Right kidney (tissue), 1 donor: ENCODE measurements around the gene PRKG1.
"Not testable (repeated sequence)": the region's sequence is repeated elsewhere in the genome, so short reads cannot be mapped to it uniquely, and the experiment has no call there.

Experiments used
- DNase-seq: peaks from one replicate; pipeline ENCODE4 v3.0.0-alpha.2; 2016

PRKG1 gene

DNA sequence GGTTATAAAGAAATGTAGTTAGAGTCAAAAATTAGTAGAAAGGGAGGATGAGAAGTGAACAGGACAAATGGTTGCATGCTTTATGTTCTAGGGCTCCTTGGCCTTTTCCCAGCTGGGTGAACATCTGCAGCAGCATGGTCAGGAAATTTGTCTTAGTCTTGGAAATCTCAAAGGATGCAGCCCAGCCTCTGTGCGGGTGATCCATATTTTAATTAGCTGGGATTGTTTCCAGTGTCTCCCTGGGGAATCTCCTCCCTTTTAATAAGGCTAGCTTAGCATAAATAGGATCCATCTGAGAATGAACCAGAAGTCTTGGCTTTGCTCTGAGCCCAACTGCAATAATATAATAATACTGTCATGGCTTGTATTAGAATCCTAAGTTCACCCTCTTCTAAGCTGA lies 198.3 kb downstream of the PRKG1 start:
- no peak for DNase-seq

DNA sequence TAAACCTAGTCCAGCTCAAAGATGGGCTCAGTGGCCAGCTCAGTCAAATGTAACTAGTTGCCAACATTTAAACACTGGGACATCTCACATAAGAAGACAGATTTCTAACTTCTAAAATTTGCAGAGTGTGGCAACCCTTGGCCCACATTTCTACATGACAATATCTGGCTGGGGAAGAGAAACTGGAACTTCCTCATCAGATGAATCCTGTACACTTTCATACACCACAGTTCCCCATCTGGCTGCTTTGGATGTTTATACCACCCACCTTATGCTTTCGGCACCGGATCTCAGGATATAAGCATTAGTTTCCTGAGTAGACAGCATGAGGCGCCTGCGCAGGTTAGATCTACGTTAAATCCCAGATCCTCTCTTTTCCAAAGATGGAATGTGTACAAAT lies 199.3 kb downstream of the PRKG1 start:
- DNase-seq, result no peak

- DNase-seq, result not testable (repeated sequence)
Measured at GRCh38 chr10:51276097-51276496, 201.8 kb downstream of the PRKG1 start.

DNA sequence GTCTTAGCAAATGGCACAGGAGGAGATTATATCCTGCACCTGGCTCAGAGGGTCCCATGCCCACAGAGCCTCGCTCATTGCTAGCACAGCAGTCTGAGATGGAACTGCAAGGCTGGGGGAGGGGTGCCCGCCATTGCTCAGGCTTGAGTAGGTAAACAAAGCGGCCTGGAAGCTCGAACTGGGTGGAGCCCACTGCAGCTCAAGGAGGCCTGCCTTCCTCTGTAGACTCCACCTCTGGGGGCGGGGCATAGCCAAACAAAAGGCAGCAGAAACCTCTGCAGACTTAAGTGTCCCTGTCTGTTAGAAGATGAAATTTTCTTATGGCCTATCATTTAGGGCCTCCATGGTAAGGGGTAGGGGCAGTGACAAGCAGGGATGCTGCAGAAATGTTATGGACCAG lies 207.1 kb downstream of the PRKG1 start:
- not testable (repeated sequence) for DNase-seq

DNA sequence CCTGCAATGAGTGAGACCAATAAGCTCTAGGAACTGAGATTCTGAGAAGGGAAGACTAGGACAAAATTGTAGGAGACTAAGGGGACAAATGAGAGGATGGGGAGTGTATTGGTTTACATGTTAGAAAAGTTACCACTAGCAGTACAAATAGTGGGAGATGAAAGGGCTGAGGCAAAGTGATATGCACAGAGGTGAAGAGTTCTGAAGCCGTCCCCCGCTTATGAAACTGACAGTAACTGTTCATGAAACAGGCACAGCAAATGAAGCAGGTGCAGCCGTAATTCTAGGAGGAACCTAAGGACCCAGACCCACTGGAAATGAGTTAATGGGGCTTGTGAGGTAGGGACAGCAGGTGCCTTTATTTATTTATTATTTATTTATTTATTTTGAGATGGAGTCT lies 211.3 kb downstream of the PRKG1 start:
- no peak for DNase-seq

DNA sequence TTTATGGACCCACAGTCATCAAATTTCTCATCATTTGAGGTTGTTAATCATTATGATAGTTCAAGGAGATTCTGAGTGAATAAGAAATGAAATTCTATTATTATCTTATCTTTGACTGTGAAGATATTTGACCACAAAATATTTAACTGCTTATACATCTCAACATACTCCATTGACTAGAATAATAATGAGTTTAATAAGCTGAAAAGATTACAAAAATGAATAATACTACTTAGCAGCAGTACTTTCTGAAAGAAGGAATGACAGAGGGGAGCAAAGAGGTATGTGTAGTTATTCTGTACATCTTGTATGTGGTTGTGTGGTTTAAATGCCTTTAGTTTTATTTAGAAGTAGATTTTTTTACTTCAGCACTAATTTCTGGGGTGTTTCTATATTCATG lies 214.2 kb downstream of the PRKG1 start:
- DNase-seq, result no peak

GRCh38 chr10:51289519-51289918 lies 215.2 kb downstream of the PRKG1 start:
- DNase-seq, result no peak

DNA sequence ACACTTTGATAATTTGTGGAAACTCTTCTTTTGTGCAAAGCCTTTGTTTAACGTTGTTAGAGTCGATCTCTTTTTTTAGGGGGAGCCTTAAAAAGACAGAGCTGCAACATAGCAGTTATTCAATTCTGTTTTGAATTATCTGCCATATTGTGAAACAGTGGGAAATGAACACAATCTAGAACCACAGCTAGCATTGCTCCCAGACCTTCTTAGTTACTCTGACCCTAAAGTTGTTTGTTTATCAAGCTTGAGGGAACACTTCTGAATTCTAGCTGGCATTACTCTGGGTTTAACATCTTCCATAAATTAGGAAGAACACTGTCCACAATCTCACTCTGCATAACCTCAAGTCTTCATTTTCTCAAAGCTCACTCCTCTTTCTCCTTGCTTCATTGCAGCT lies 217.7 kb downstream of the PRKG1 start:
- DNase-seq, result no peak

DNA sequence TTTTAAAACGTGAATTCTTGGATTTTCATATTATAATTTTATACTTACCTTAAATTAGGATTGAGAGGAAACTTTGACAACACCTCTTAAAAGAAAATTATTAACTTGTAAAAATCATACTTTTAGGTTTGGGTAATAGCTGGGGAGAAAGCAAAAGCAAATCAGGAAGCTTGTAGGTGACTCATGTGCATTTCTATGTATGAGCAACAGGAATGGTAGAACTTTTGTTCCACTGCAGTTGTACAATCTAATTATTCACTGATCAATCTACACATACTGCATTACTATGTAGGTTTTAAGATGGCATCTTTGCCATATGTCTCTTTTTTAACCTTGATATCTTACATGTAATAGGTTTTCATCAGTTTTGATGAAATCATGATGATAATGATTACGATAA lies 223.2 kb downstream of the PRKG1 start:
- no peak for DNase-seq

GRCh38 chr10:51300617-51301304 lies 226.5 kb downstream of the PRKG1 start:
- no peak for DNase-seq

DNA sequence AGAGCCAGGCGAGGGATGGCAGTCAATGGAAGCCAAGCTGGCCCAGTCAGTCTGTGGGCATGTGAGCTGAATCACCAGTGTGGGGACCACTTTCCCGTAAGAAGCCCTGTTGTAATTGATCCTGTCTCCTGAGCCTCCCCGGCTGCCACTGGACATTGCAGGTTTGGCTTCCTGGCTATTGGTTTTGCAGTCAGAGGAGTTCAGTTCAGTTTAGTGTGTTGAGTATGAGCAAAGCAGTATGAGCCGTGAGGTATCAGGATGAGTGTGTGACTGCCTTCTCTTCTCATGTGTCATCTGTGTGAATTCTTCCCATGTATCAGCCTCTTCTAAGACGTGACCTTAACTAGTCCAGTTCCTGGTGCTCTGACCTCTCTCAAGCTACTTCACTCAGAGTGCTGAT lies 227.4 kb downstream of the PRKG1 start:
- DNase-seq, result no peak

GRCh38 chr10:51302316-51302715 lies 228.0 kb downstream of the PRKG1 start:
- no peak for DNase-seq

DNA sequence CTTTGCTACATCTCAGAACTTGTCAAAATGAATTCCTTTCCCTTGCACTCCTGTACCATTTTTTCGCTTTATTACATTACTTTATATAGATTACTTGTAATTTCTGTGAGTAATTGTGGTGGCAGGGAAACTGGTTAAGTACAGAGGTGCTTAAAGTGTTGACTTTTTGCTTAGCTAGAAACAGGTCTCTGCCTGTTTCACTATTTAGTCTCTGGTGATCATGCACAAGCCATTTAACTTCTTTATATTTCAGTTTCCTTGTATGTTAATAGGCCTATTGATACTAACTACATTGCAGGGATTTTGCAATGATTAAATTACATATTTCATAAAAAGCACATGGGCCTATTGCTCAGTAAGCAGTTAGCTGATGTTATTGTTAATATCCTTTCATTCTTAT lies 233.8 kb downstream of the PRKG1 start:
- DNase-seq, result no peak

GRCh38 chr10:51311228-51311627 lies 236.9 kb downstream of the PRKG1 start:
- no peak for DNase-seq

GRCh38 chr10:51312817-51313216 lies 238.5 kb downstream of the PRKG1 start:
- DNase-seq, result no peak

GRCh38 chr10:51313251-51313650 lies 239.0 kb downstream of the PRKG1 start:
- no peak for DNase-seq

DNA sequence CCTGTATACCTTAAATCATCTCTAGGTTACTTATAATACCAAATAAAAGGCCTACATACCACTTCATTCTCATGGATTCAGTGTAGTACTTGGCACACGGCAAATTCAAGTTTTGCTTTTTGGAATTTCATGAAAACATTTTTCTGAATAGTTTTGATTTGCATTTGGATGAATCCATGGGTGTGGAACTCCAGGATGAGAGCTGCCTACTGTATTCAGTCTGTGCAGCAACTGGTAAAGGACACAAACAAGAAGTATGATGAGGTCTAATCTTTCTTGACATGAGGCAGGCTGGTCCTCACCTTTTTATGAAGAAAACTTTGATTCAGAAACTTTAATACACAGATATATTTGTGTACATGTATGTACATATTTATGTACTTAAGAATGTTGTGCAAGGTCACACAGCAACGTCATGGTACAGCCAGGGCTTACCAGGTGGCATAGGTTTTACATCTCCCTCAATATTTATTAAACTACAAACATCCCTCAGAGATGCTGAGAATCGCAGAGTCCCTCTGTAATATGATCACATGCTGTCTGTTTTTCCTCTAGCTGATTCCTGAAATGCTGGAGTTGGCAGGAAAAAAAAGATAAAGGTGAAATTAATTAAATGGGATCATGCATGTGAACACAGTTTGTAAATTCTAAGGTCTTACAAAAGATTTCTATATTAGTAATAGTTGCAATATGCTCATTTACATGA lies 239.6 kb downstream of the PRKG1 start:
- DNase-seq, result no peak

- DNase-seq, result no peak
Measured at GRCh38 chr10:51314481-51314880, 240.2 kb downstream of the PRKG1 start.

- no peak for DNase-seq
Measured at GRCh38 chr10:51318399-51319172, 244.3 kb downstream of the PRKG1 start.

DNA sequence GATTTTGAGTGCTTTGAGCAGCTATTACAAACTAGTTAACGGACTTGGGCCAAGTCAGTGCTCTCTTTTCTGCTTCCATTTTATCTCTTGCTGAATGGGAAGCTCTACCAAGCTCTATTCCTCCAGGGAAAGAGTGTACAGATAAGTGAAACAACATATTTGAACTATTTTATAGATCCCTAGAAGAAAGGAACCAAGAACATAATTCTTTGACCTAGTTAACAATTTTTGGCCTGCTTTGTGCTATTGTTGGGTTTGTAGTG lies 244.8 kb downstream of the PRKG1 start:
- DNase-seq, result no peak

DNA sequence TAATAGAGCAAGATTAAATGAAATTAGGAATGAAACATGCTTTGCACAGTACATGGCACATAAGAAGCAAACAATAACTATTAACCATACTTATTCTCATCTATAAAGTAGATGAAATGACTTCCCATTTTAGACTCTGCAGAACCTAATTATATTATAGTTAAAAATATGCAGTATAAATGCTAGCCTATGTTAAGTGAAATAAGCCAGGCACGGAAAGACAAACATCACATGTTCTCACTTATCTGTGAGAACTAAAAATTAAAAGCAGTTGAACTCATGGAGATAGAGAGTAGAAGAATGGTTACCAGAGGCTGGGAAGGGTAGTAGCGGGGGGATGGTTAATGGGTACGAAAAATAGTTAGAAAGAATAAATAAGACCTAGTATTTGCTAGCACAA lies 247.0 kb downstream of the PRKG1 start:
- DNase-seq, result no peak

DNA sequence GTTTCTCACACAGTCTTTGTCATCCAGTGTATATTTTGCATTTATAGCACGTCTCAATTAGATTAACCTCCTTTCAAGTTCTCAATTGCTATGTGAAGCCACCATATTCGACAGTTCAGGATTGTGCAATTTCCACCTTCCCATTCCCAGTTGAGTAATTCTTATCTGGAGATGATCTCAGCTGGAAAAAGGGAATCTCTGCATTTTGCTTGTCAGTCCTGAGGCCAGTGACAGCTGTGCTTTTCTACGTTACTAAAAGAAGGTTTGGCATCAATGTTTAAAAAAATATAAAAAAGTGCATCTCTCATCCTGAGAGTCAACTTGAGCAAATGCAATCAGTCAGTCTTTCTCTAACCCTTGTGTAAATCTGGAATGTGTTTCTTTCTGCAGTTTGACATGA lies 247.7 kb downstream of the PRKG1 start:
- no peak for DNase-seq

- DNase-seq, result no peak
Measured at GRCh38 chr10:51325649-51326048, 251.4 kb downstream of the PRKG1 start.

- no peak for DNase-seq
Measured at GRCh38 chr10:51326174-51326573, 251.9 kb downstream of the PRKG1 start.
